Stimulated activated CD4-positive, alpha-beta T cell treated with anti-CD3 and anti-CD28 coated beads, Interleukin-4, amount 100 ng/mL, for 4 hours (primary cell): ENCODE data around the gene THOC6.
"Not testable (repeated sequence)": the region's sequence is repeated elsewhere in the genome, so short reads cannot be mapped to it uniquely, and the experiment has no call there.

Experiments used
- DNase-seq, 2 experiments: peaks; one replicate each; pipeline ENCODE4 v3.0.0-alpha.2; 2020

The THOC6 gene

GRCh38 chr16:3075523-3075915 is 51.7 kb downstream of the THOC6 start:
- no peak for DNase-seq

- DNase-seq, result not testable (repeated sequence)
Observed at GRCh38 chr16:3075946-3076345, 52.1 kb downstream of the THOC6 start.

GRCh38 chr16:3076577-3076976 is 52.7 kb downstream of the THOC6 start:
- DNase-seq, result no peak
